ENCODE data around the gene CLSTN2.
"Not testable (repeated sequence)": the region's sequence is repeated elsewhere in the genome, so short reads cannot be mapped to it uniquely, and the experiment has no call there.

CLSTN2 gene

DNA sequence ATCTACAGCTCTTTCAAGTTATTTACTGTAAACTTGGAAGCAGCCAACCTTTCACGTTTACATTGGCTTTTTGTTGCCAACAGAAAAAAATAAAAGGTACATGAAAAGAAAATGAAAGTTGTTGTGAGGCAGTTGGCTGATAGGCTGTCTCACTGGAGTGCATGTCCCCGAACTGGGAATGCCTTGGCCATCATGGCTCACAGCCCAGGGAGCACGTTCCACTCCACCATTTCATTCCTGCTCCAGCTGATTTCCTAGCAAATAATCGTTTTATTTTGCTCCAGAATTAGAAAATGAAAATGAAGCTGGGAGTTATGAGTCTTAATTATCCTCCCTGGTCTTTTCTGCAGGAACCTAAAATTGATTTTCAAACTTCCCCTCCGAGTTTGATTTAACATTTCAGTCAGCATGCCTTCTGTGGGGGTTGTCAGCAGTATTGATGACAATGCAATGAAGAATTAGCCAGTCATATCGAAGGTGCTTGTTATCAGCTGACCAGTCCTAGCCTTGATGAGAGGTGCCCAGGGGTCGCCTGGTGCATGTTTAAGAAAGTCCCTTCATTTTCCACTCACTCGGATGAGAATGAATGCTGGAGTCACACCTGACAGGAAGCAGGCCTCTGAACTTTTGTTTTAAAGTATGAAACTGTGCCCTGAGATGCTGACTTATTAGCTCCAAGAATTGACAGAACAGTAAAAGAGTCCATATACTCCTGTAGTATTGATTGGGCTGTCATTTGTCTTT, 449.2 kb downstream of the CLSTN2 start:
- no peak for DNase-seq (ENCODE audit: low spot score)

DNA sequence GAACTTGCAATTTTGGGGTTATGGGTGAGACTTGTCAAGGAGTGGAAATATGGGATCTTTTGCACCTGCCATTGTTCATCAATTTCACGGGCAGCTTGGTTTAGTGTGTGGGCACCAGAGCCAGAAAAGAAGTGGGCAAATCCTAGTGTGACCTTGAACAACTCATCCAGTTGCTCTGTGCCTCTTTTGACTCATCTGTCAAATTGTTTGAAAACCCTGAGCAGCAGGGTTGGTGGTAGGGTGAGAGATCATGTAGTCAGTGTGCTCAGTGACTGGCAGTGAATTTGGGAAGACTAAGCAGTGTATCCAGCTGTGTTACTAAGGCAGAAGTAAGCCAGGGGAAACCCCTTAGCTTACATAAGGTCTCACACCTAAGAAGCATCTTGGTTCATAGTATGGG, 449.9 kb downstream of the CLSTN2 start:
- no peak for DNase-seq (ENCODE audit: low spot score)

DNA sequence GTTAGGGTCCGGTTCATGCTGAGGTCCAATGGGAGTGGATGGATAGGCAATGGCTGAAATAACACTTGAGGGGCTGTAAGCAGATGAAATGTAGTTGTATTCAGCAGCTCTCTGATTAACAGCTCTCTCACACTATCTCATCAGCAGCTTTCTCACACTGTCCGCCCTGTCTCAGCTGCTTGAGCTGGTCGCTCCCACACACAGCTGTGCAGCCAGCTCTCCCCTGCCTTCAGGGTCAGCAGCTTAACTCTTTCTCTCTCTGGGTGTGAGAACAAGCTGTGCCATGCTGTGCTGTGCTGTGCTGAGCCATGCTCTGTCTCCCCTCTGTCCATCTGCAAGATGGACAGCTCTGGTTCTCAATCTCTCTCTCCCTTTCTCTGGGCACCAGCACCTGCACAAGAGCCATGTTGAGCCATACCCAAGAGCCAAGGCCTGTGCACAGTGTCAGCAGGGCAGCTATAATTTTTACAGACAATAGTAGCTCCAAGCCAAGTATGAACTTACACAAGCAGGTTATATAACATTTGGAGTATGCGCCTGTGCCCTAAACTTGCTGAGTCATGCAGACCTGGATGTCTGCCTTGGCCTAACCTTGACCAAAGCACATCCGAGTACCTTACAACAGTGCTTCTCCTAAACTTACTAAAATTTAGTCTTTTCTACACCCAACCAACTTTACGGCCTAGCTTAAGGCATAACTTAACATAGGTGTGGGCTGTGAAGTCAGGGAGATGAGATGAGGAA, 451.5 kb downstream of the CLSTN2 start:
- DNase-seq (ENCODE audit: low spot score): no peak

GRCh38 chr3:140387244-140387643, 452.3 kb downstream of the CLSTN2 start:
- DNase-seq (ENCODE audit: low spot score): no peak

DNA sequence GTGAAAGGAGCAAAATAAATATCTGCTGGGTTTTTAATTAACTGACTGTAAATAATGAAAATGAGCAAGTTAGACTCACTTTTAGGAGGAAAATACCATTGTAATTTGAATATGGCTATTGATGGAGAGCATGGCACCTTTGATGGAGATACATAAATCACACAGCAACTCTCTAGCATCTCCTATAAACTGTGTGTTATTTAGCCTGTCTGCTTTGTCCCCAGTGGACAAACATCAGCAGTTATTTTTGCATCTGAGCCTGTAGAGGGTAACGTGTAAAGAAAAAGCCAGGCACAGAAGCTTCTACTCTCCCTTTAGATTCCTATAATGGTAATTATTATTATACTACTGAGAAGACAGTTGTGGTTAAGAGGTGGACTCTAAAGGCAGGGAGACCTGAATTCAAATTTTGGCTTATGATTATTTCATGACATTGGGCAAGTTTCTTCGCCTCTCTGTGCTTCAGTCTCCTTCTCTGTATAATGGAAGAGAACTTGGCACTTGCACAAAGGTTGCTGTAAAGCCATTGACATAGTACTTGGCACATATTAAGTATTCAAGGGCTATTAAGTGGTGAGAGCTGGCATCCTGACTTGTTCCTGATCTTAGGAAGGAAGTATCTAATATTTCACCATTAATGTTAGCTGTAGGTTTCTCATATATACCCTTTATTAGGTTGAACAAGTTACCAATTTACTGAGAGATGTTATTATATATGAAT, 453.4 kb downstream of the CLSTN2 start:
- DNase-seq (ENCODE audit: low spot score): no peak

- no peak for DNase-seq (ENCODE audit: low spot score)
Measured at GRCh38 chr3:140391061-140391460, 456.1 kb downstream of the CLSTN2 start.

- DNase-seq (ENCODE audit: low spot score): no peak
Measured at GRCh38 chr3:140394488-140395133, 459.6 kb downstream of the CLSTN2 start.

- DNase-seq (ENCODE audit: low spot score): no peak
Measured at GRCh38 chr3:140395134-140396075, 460.4 kb downstream of the CLSTN2 start.

DNA sequence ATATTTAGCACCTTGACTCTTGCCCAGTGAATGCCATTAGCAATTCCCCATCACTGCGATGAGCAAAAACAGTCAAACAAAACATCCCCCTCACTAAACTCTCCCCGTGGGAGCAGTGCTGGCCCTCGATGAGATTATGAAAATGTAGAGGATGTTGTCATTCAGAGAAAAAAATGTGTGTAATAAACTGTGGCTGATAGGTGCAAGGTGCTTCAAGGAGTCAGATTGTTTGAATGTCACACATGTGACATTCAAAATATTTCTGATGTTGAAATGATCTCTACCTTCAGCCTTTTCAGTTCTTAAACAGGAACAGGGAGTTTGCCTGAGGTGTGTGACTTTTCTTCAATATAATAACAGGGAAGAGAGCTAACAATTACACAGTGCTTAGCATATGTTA, 461.1 kb downstream of the CLSTN2 start:
- no peak for DNase-seq (ENCODE audit: low spot score)

GRCh38 chr3:140397847-140398246, 462.9 kb downstream of the CLSTN2 start:
- DNase-seq (ENCODE audit: low spot score): no peak

- DNase-seq (ENCODE audit: low spot score): no peak
Measured at GRCh38 chr3:140398387-140398786, 463.4 kb downstream of the CLSTN2 start.

- no peak for DNase-seq (ENCODE audit: low spot score)
Measured at GRCh38 chr3:140399871-140400270, 464.9 kb downstream of the CLSTN2 start.

DNA sequence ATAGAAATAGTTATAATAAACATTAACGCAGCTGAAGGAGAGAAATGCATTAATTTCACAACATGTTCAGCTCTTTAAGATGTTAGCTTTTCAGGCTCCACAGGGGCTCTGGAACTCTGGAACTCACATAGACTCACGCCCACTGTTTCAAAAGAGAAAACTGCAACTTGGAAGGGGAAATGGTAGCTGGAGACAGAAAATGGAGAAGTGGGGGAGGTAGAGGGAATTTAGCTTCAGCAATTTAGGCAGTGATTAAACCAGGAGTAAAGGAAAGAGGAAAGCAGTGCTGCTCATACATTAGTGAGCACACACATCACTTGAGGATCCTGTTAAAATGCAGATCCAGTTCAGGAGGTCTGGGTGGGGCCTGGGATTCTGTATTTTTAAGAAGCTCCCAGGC, 468.1 kb downstream of the CLSTN2 start:
- no peak for DNase-seq (ENCODE audit: low spot score)

DNA sequence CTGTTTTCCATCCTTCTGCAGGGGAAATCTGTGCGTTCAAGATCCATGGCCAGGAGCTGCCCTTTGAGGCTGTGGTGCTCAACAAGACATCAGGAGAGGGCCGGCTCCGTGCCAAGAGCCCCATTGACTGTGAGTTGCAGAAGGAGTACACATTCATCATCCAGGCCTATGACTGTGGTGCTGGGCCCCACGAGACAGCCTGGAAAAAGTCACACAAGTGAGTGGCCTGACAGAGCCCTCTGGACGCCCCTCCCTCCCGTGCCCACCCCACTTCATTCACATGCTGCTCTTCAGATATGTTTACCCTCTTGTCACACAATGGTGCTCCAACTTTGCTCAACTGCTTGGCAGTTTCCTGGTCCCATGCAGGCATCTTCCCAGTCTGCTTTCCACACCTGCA, 468.6 kb downstream of the CLSTN2 start:
- DNase-seq (ENCODE audit: low spot score): no peak

GRCh38 chr3:140406655-140407054, 471.7 kb downstream of the CLSTN2 start:
- no peak for DNase-seq (ENCODE audit: low spot score)

DNA sequence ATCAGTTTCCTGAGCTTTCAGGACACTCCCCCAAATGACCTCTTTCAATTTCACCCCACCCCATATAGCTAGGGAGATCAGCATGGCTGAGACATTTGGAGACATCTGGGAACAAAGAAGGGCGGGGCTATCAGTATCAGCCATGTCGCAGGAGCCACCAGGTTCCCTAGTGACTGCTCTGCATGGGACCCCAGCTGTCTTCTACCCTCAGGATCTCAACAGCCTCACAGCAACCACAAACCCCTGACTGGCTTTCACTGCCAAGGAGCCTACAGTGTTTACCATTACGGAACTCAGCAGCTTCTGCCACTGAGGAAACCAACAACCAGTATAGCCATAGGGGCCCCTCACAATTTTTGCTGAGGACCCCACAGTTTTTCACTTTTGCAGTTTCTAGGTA, 473.3 kb downstream of the CLSTN2 start:
- DNase-seq (ENCODE audit: low spot score): no peak

DNA sequence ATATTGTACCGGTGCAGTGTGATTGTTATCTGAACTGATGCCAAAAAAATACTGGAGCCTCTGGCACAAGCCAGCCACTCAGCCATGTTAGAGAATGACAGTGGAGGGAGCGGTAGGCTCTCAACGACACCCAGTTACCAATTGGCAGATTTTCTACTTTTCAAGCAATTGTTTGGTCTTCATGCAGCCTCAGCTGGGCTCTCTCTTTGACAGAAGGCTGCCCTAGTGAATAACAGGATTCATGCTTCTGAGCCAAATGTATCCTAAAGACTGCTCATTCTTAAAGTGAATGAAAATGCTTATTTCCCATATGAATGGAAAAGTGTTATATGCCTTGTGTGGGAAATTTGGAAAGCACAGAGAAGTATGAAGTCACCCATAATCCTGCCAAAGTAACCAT, 481.7 kb downstream of the CLSTN2 start:
- DNase-seq (ENCODE audit: low spot score): no peak

GRCh38 chr3:140420621-140421357, 485.8 kb downstream of the CLSTN2 start:
- no peak for DNase-seq (ENCODE audit: low spot score)

- DNase-seq (ENCODE audit: low spot score): no peak
Measured at GRCh38 chr3:140421884-140422283, 486.9 kb downstream of the CLSTN2 start.

DNA sequence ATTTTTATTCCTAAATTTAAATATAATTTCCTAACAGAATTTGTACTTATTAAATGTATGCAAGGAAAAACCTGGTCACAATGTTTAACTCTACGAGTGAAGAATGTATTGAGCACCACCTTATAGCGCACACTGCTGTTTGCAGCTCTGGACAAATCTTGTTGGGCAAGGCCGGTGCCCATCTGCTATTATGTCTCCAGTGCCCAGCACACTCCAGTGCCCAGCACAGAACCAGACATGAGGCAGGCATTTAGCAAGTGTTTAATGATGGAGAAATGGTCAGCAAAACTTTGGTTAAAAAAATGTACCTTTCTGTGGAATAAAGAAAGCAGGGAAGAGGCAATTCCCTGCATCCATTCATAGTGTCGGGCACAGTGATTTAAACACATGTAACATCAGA, 488.2 kb downstream of the CLSTN2 start:
- no peak for DNase-seq (ENCODE audit: low spot score)

DNA sequence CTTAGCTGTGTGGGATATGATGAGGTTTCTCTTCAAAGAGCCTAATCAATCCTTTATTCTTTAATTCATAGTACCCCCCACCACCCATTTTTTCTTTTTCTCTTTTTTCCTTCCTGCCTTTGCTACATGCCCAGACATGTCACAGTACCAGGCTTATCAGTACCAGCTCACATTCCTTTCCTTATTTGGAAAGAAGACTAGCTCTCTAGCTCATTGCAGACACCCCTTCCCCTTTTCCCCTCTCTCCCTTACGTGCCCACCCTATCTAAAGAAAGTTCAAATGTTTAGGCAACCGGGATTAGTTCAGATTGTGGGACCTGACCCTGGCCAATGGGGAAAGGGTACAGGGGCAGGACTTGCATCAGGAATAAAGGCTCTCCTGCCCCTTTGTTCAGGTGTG, 488.6 kb downstream of the CLSTN2 start:
- DNase-seq (ENCODE audit: low spot score): not testable (repeated sequence)

Measured in activated CD4-positive, alpha-beta T cell treated with anti-CD3 and anti-CD28 coated beads, Interleukin-2, Interleukin-4, amounts not matched to agents 100 ng/mL and 50 ng/mL, durations not matched to agents 16 hours and 8 hours (primary cell).